Ovary (tissue), 1 donor: ENCODE results near the gene CADM2.

Experiments used
- EP300 ChIP-seq: sonication (generic); formaldehyde crosslinking; IDR thresholded peaks from one replicate; pipeline ENCODE4 v1.6.1; 2017; ENCODE audit warnings: antibody characterized with exemption
- POLR2A ChIP-seq: fragments of 450-650 bp; IDR thresholded peaks from one replicate; pipeline ENCODE4 v1.6.1; 2017; ENCODE audit warnings: antibody characterized with exemption, mild to moderate bottlenecking, moderate library complexity

- TF ChIP-seq POLR2A: no peak
- TF ChIP-seq EP300: no peak
These were observed 976.4 kb downstream of the CADM2 start for GRCh38 chr3:85935171-85935570.
